Measurements from ENCODE around the gene DUSP3. TPM values are rescaled to one million over a fixed set of nuclear protein-coding genes. Genes with fewer than 3 reads are reported as not detected.

Gene DUSP3
- total RNA-seq, 1 donor from 2014 or later, result 60.2 TPM

DNA sequence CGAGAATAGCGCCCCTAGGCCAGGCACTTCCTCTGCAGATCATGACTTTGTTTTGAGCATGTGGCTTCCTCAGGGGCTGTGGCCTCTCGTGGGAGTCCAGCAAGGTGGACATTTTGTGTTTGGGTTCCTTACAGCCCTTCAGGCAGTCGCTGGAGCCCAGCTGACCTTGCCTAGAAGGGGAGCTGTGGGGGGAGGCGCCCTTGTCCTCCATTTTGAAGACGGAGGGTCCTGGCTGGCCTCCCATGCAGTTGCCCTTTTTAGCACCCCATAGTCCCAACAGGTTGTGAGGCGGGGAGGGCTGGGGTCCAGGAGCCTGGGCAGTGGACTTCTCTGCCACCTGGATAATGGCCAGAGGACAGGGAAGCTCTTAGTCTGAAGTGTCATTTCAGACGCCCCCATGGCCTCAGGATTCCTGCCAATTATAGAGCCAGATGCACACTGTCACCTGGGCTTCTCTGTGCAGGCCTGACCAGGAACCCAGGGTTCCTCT lies 21.6 kb downstream of the DUSP3 start:
- Mint-ChIP-seq H3K9me3 (ENCODE audit: low read depth) (no peaks in the 10 kb centered on the region), H3K4me1 (ENCODE audit: low read depth) (peaks cover 11% of the 10 kb centered on the region), H3K4me3 (ENCODE audit: unreplicated experiment) (no peak overlapping the region), H3K27me3 (ENCODE audit: low read depth) (peaks cover 16% of the 10 kb centered on the region), H3K27ac (ENCODE audit: unreplicated experiment) (no peak overlapping the region), H3K36me3 (ENCODE audit: low read depth) (no peaks in the 10 kb centered on the region)
- TF ChIP-seq, protein P1, sequence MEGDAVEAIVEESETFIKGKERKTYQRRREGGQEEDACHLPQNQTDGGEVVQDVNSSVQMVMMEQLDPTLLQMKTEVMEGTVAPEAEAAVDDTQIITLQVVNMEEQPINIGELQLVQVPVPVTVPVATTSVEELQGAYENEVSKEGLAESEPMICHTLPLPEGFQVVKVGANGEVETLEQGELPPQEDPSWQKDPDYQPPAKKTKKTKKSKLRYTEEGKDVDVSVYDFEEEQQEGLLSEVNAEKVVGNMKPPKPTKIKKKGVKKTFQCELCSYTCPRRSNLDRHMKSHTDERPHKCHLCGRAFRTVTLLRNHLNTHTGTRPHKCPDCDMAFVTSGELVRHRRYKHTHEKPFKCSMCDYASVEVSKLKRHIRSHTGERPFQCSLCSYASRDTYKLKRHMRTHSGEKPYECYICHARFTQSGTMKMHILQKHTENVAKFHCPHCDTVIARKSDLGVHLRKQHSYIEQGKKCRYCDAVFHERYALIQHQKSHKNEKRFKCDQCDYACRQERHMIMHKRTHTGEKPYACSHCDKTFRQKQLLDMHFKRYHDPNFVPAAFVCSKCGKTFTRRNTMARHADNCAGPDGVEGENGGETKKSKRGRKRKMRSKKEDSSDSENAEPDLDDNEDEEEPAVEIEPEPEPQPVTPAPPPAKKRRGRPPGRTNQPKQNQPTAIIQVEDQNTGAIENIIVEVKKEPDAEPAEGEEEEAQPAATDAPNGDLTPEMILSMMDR (IDR thresholded peaks at IDR 0.05), result no peak
- DNase-seq (ENCODE audit: low spot score), result no peak

DNA sequence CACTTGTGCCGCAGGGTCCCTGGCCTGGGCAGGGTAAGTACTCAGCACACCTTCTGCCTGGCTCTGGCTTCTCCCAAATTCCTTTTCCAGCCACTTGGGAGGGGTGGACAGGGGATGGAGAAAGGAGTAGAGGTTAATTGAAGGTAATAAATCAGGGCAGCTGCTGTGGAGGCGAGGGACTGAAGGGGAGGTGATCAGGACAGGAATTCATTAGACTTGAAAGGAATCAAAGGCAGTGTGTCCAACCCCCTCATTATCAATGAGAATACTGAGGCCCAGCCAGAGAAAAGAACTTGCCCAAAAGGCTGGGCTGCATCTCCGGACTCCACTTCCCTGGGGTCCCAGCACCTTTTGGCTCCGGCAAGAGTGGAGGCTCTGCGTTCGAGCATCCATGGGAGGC lies 22.6 kb downstream of the DUSP3 start:
- DNase-seq (ENCODE audit: low spot score), result no peak
- H3K27ac Mint-ChIP-seq (ENCODE audit: unreplicated experiment), result no peak overlapping the region
- no peaks in the 10 kb centered on the region for H3K36me3 Mint-ChIP-seq (ENCODE audit: low read depth)
- TF ChIP-seq, protein P1 (IDR thresholded peaks at IDR 0.05), result no peak
- H3K4me1 Mint-ChIP-seq (ENCODE audit: low read depth), result peaks cover 11% of the 10 kb centered on the region
- no peaks in the 10 kb centered on the region for H3K9me3 Mint-ChIP-seq (ENCODE audit: low read depth)
- no peak overlapping the region for H3K4me3 Mint-ChIP-seq (ENCODE audit: unreplicated experiment)
- H3K27me3 Mint-ChIP-seq (ENCODE audit: low read depth), result peaks cover 18% of the 10 kb centered on the region

DNA sequence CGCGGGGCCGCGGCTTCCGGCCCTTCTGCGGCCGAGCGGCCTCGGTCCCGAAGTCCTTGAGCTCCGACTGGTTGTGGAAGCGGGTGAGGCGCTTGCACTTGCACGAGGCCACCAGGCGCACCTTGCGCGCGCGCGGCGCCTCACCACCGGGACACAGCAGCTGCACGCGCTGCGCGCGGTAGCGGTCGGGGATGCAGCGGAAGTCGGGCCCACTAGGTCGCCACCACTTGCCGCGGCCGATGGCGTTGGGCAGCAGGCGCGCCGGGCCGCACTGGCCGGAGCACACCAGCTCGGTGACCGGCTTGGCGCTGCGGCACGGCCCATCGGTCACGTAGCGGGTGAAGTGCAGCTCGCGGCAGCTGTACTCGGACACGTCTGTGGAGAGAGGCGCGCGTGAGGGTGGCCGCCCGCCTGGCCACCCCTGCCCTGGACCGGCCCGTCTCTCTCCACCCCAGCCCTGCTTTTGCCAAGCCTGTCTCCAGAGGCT lies 23.3 kb downstream of the DUSP3 start:
- H3K27me3 Mint-ChIP-seq (ENCODE audit: low read depth), result peaks cover 18% of the 10 kb centered on the region
- no peak for DNase-seq (ENCODE audit: low spot score)
- TF ChIP-seq, protein P1 (IDR thresholded peaks at IDR 0.05), result no peak
- H3K4me1 Mint-ChIP-seq (ENCODE audit: low read depth), result peaks cover 7% of the 10 kb centered on the region
- no peak overlapping the region for H3K27ac Mint-ChIP-seq (ENCODE audit: unreplicated experiment)
- H3K4me3 Mint-ChIP-seq (ENCODE audit: unreplicated experiment), result no peak overlapping the region
- no peaks in the 10 kb centered on the region for H3K36me3 Mint-ChIP-seq (ENCODE audit: low read depth)
- H3K9me3 Mint-ChIP-seq (ENCODE audit: low read depth), result no peaks in the 10 kb centered on the region

DNA sequence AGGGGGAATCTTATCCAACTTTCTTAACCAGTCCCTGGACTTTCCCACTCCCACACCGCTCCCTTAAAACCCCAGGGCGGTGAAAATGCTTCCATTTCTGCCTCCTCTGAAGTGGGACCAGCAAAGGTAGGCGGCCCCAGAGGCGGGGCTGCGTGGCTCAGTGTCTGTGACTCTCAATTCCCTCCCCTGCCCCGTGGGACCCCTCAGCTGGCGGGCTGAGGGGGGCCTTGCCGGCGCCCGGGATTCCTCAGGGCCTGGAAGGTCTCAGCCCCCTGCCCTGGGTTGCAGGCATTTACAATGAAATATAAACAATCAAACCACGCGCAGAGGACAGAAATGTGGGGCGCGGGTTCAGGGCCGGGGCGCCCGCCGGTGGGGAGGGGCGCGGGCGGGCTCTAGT lies 23.8 kb downstream of the DUSP3 start:
- H3K4me1 Mint-ChIP-seq (ENCODE audit: low read depth), result peaks cover 2% of the 10 kb centered on the region
- H3K36me3 Mint-ChIP-seq (ENCODE audit: low read depth), result no peaks in the 10 kb centered on the region
- no peaks in the 10 kb centered on the region for H3K9me3 Mint-ChIP-seq (ENCODE audit: low read depth)
- no peak for DNase-seq (ENCODE audit: low spot score)
- H3K4me3 Mint-ChIP-seq (ENCODE audit: unreplicated experiment), result no peak overlapping the region
- TF ChIP-seq, protein P1 (IDR thresholded peaks at IDR 0.05), result no peak
- H3K27me3 Mint-ChIP-seq (ENCODE audit: low read depth), result peaks cover 18% of the 10 kb centered on the region
- H3K27ac Mint-ChIP-seq (ENCODE audit: unreplicated experiment), result no peak overlapping the region

DNA sequence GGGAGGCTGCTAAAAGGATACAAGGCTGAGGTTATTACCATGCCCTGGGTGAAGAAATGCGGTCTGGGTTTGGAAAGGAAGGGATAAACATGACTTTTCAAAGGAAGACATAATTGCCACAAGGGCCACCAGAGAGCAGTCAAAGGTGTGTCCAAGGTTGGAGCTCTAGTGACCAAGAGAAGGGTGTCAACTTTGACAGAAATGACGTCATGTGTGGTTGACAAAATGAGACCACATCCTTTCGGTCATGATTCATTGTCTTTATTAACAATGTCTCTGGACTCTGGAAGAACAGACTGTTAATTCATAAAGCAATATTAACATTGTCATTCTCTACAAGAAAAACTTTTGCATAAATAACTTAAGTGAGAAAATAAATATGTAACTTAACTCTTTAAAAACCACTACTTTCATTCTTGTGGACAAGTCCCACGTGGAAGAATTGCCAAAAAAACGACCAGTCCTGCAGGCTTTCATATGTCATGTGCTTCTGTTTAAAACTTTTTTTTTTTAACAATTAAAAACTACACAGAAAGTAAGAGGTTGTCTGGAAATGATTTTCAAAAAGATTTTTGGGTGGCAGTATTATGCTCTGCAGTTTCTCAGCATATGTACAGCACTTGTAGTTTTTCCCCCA lies 25.2 kb downstream of the DUSP3 start:
- Mint-ChIP-seq H3K27me3 (ENCODE audit: low read depth) (peaks cover 18% of the 10 kb centered on the region), H3K9me3 (ENCODE audit: low read depth) (no peaks in the 10 kb centered on the region), H3K36me3 (ENCODE audit: low read depth) (no peaks in the 10 kb centered on the region), H3K27ac (ENCODE audit: unreplicated experiment) (no peak overlapping the region), H3K4me1 (ENCODE audit: low read depth) (peaks cover 6% of the 10 kb centered on the region), H3K4me3 (ENCODE audit: unreplicated experiment) (no peak overlapping the region)
- TF ChIP-seq, protein P1 (IDR thresholded peaks at IDR 0.05), result no peak
- DNase-seq (ENCODE audit: low spot score), result no peak
